IMR-90 (cell line): ENCODE measurements around the gene GH2. TPM values are rescaled to one million over a fixed set of nuclear protein-coding genes. Genes with fewer than 3 reads are reported as not detected.

Source experiments
- ATAC-seq: fragments of 200-7000 bp; cut with Tn5 transposase; 2 replicates; pipeline ENCODE4 v1.9.1; 2020; ENCODE audit warnings: low read depth, mild to moderate bottlenecking, moderate library complexity
- BruUV-seq: library from RNA; stranded (reverse); fragments of 400-500 nt; replicated peaks from 2 replicates; lab custom pipeline; 2021; lab: Mats Ljungman, UMichigan
- CTCF ChIA-PET: fragments of 300-600 bp; formaldehyde crosslinking; extraction: SDS; loops from one replicate; lab custom pipeline; 2021; ENCODE audit warnings: antibody characterized with exemption; lab: Yijun Ruan, JAX
- POLR2A ChIA-PET: fragments of 300-600 bp; sonication (Branson Sonifier 250); formaldehyde crosslinking; loops from one replicate; lab custom pipeline; 2022; ENCODE audit warnings: antibody characterized with exemption; ENCODE audit not compliant: unreplicated experiment; lab: Charles Lee
- DNase-seq: peaks from one replicate; pipeline ENCODE4 v3.0.0; 2013
- H2AFZ ChIP-seq: replicated peaks from 2 replicates; pipeline ENCODE3; 2013; ENCODE audit warnings: low read length, mild to moderate bottlenecking; ENCODE audit not compliant: poor library complexity
- H2AK5ac ChIP-seq: 2 replicates; pipeline ENCODE4 v1.6.1; 2013; ENCODE audit warnings: low read depth, low read length, inconsistent platforms
- H2AK9ac ChIP-seq: replicated peaks from 2 replicates; pipeline ENCODE3; 2013; ENCODE audit warnings: mild to moderate bottlenecking, low read depth, low read length, moderate library complexity; ENCODE audit not compliant: poor library complexity
- H2BK120ac ChIP-seq: 2 replicates; pipeline ENCODE4 v1.6.1; 2013; ENCODE audit warnings: low read depth, low read length, inconsistent platforms
- H2BK15ac ChIP-seq: 3 replicates; pipeline ENCODE4 v1.6.1; 2013; ENCODE audit warnings: low read depth, low read length, inconsistent platforms
- H2BK20ac ChIP-seq: 2 replicates; pipeline ENCODE4 v1.6.1; 2013; ENCODE audit warnings: low read depth, mild to moderate bottlenecking, inconsistent platforms, low read length, moderate library complexity
- H2BK5ac ChIP-seq: 2 replicates; pipeline ENCODE4 v1.6.1; 2013; ENCODE audit warnings: mild to moderate bottlenecking, low read depth, low read length, inconsistent platforms; ENCODE audit not compliant: poor library complexity, severe bottlenecking
- H3K14ac ChIP-seq: replicated peaks from 2 replicates; pipeline ENCODE4 v1.6.1; 2013; ENCODE audit warnings: low read depth, low read length, inconsistent platforms
- H3K18ac ChIP-seq: 2 replicates; pipeline ENCODE4 v1.6.1; 2013; ENCODE audit warnings: low read depth, low read length, control low read depth
- H3K23ac ChIP-seq: 2 replicates; pipeline ENCODE4 v1.6.1; 2013; ENCODE audit warnings: low read depth, low read length, inconsistent platforms
- H3K27ac ChIP-seq: 2 replicates; pipeline ENCODE4 v1.5.1; 2013; ENCODE audit warnings: mild to moderate bottlenecking, control low read depth, low read length; ENCODE audit not compliant: insufficient read depth
- H3K27me3 ChIP-seq: 2 replicates; pipeline ENCODE4 v1.6.1; 2013; ENCODE audit warnings: low read length; ENCODE audit not compliant: control insufficient read depth, insufficient read depth
- H3K36me3 ChIP-seq: 2 replicates; pipeline ENCODE4 v1.6.1; 2013; ENCODE audit warnings: low read length, mixed read lengths; ENCODE audit not compliant: control insufficient read depth, insufficient read depth
- H3K4ac ChIP-seq: 2 replicates; pipeline ENCODE4 v1.6.1; 2013; ENCODE audit warnings: low read depth, low read length, inconsistent platforms
- H3K4me1 ChIP-seq: 2 replicates; pipeline ENCODE4 v1.6.1; 2013; ENCODE audit warnings: low read length, mixed read lengths; ENCODE audit not compliant: control insufficient read depth, insufficient read depth
- H3K4me2 ChIP-seq: 2 replicates; pipeline ENCODE4 v1.6.1; 2013; ENCODE audit warnings: low read depth, mild to moderate bottlenecking, control low read depth, low read length, moderate library complexity
- H3K4me3 ChIP-seq: 2 replicates; pipeline ENCODE4 v1.5.1; 2013; ENCODE audit warnings: low read depth, mild to moderate bottlenecking, control low read depth, low read length, moderate library complexity; ENCODE audit not compliant: insufficient read depth
- H3K56ac ChIP-seq: 2 replicates; pipeline ENCODE4 v1.6.1; 2013; ENCODE audit warnings: low read length, inconsistent platforms; ENCODE audit not compliant: insufficient read depth; ENCODE audit errors: extremely low read depth
- H3K79me1 ChIP-seq, 2 experiments: 2 replicates each; pipeline ENCODE4 v1.6.1; 2013; ENCODE audit warnings: low read length in 2 of 2, inconsistent platforms in 1 of 2, low read depth in 1 of 2
- H3K9ac ChIP-seq: 2 replicates; pipeline ENCODE4 v1.6.1; 2013; ENCODE audit warnings: low read depth, low read length, control low read depth
- H3K9me1 ChIP-seq: 2 replicates; pipeline ENCODE4 v1.6.1; 2013; ENCODE audit warnings: low read length, inconsistent platforms; ENCODE audit not compliant: insufficient read depth
- H3K9me3 ChIP-seq: 2 replicates; pipeline ENCODE4 v1.6.1; 2013; ENCODE audit warnings: low read length; ENCODE audit not compliant: control insufficient read depth, insufficient read depth
- H4K20me1 ChIP-seq: 2 replicates; pipeline ENCODE4 v1.6.1; 2013; ENCODE audit warnings: low read length, inconsistent platforms; ENCODE audit not compliant: insufficient read depth
- H4K5ac ChIP-seq: 2 replicates; pipeline ENCODE4 v1.6.1; 2013; ENCODE audit warnings: mild to moderate bottlenecking, low read depth, low read length, control low read depth
- H4K8ac ChIP-seq, 2 experiments: 2 replicates each; pipeline ENCODE4 v1.6.1; 2013; ENCODE audit warnings: low read depth in 2 of 2, low read length in 2 of 2, control low read depth in 1 of 2, inconsistent platforms in 1 of 2
- H4K91ac ChIP-seq: 2 replicates; pipeline ENCODE4 v1.6.1; 2013; ENCODE audit warnings: low read depth, low read length, inconsistent platforms; ENCODE audit not compliant: insufficient read depth
- CTCF ChIP-seq: conservative IDR thresholded peaks from 2 replicates; pipeline ENCODE4 v1.5.1; 2012; ENCODE audit warnings: mild to moderate bottlenecking, low read depth, low read length, improper control_type of control experiment
- MAFK ChIP-seq: IDR thresholded peaks from 2 replicates; pipeline ENCODE4 v1.6.1; 2012; ENCODE audit warnings: low read depth, low read length, improper control_type of control experiment
- MAZ ChIP-seq: IDR thresholded peaks from 2 replicates; pipeline ENCODE4 v1.6.1; 2012; ENCODE audit warnings: low read depth, mild to moderate bottlenecking, low read length, improper control_type of control experiment, moderate library complexity, borderline replicate concordance
- RAD21 ChIP-seq: IDR thresholded peaks from 2 replicates; pipeline ENCODE4 v1.6.1; 2012; ENCODE audit warnings: low read length, improper control_type of control experiment
- RCOR1 ChIP-seq: IDR thresholded peaks from 2 replicates; pipeline ENCODE4 v1.6.1; 2012; ENCODE audit warnings: mild to moderate bottlenecking, low read length, improper control_type of control experiment; ENCODE audit not compliant: insufficient replicate concordance
- SMC3 ChIP-seq: fragments of 150-350 bp; IDR thresholded peaks from 2 replicates; pipeline ENCODE4 v1.6.1; 2016; ENCODE audit warnings: low read depth, mild to moderate bottlenecking, antibody characterized with exemption, low read length, moderate library complexity
- WGBS, 2 experiments: methylation state at CpG; one replicate each; pipeline versions ENCODE4 v1.1.5 to v1.1.7; 2013; ENCODE audit warnings: missing lambda C conversion rate in 2 of 2; ENCODE audit not compliant: insufficient read length in 1 of 2; ENCODE audit errors: extremely low coverage in 2 of 2; 5-methylcytosine and 5-hydroxymethylcytosine counted together
- dilution Hi-C: fragments of 300-500 bp; cut with HindIII; formaldehyde crosslinking; loops from one replicate; pipeline ENCODE4 v1.14.3; 2018; ENCODE audit warnings: low sequenced_read_pairs; ENCODE audit not compliant: unreplicated experiment
- in situ Hi-C: fragments of 300-500 bp; cut with MboI; formaldehyde crosslinking; loops from 3 replicates; pipeline ENCODE4 v1.14.3; 2019; ENCODE audit warnings: low sequenced_read_pairs, inconsistent platforms, mixed read lengths
- intact Hi-C: fragments of 100-400 bp; cut with micrococcal nuclease; formaldehyde crosslinking; loops from 2 replicates; pipeline ENCODE4 v1.10.0; 2022
- polyA plus RNA-seq, 3 experiments: library from polyadenylated mRNA; depleted of rRNA; stranded (reverse); fragments of >200 nt; gene quantifications; 2 replicates each; pipeline ENCODE4 v1.2.3, GENCODE V29; 2012; ENCODE audit warnings: low replicate concordance in 1 of 3
- total RNA-seq: library from RNA; depleted of rRNA; stranded (reverse); fragments of >200 nt; gene quantifications from 2 replicates; pipeline ENCODE4 v1.2.3, GENCODE V29; 2012

Gene GH2
- total and polyA plus RNA-seq, 2 of the 4 experiments (the other 2 are of a cell fraction): not detected

GRCh38 chr17:63919311-63919723 lies 37.6 kb upstream of the GH2 start:
- 64% methylated on average over 5 of the region's 8 CpGs; no CpG with 5 or more reads in 1 of the 2 experiments for WGBS, 2 experiments
- no peak overlapping the region for H3K14ac ChIP-seq
- H2BK15ac ChIP-seq: no peak overlapping the region
- peak overlapping the region; percentile 2 for H2AFZ ChIP-seq
- H2BK5ac ChIP-seq: no peak overlapping the region
- H4K5ac ChIP-seq: no peak overlapping the region
- H3K4me1 ChIP-seq: no peaks in the 10 kb centered on the region
- no peak overlapping the region for H3K4me3 ChIP-seq
- H3K9ac ChIP-seq: no peak overlapping the region
- no peaks in the 10 kb centered on the region for H3K9me1 ChIP-seq
- no peak overlapping the region for H4K8ac ChIP-seq
- H3K79me1 ChIP-seq: no peaks in the 10 kb centered on the region
- CTCF ChIA-PET: interaction anchor here (0.7 to 2.7 kb wide), 12 partner anchors 9 to 214 kb away, joined by 3 to 21 read pairs (median 5); partner anchors contain the start of gene ICAM2
- in situ Hi-C loops: loop anchor here (5.0 to 10.0 kb wide), 3 partner anchors 105 to 365 kb away; partner anchors contain the start of genes ERN1 and ICAM2
- peaks cover 27% of the 10 kb centered on the region for H3K27me3 ChIP-seq
- H3K56ac ChIP-seq: no peak overlapping the region
- H3K18ac ChIP-seq: no peak overlapping the region
- no peak overlapping the region for H3K4ac ChIP-seq
- TF ChIP-seq SMC3: peak; percentile 74
- peak; percentile 86 for TF ChIP-seq CTCF
- peak; percentile 88 for TF ChIP-seq RAD21
- TF ChIP-seq MAZ: no peak
- 0 out of 2 replicates have a peak, but pooled peaks have one; percentile 6 for TF ChIP-seq MAFK
- no peak for TF ChIP-seq RCOR1
- H3K27ac ChIP-seq: no peak overlapping the region
- dilution Hi-C loops: no loop called here
- H3K4me2 ChIP-seq: no peak overlapping the region
- H3K36me3 ChIP-seq: no peaks in the 10 kb centered on the region
- no peak overlapping the region for H4K91ac ChIP-seq
- no peak overlapping the region for H2AK5ac ChIP-seq
- intact Hi-C loops: loop anchor here (1.0 to 10.0 kb wide), 5 partner anchors 27 to 365 kb away; no protein-coding TSS in a partner anchor
- POLR2A ChIA-PET: no interaction called here
- no peak overlapping the region for H3K23ac ChIP-seq
- DNase-seq (peak; percentile 51), ATAC-seq (peak; percentile 100)
- no peak overlapping the region for H2AK9ac ChIP-seq
- H2BK120ac ChIP-seq: no peak overlapping the region
- no peaks in the 10 kb centered on the region for H3K9me3 ChIP-seq
- no peak overlapping the region for H2BK20ac ChIP-seq
- H4K20me1 ChIP-seq: no peaks in the 10 kb centered on the region
- no TSS peak for BruUV-seq
